Gastroesophageal sphincter (tissue), 3 donors: ENCODE data around the gene CLASP2.

ENCODE experiments used
- CTCF ChIP-seq, 4 experiments: fragments of 200-600 bp in 2 of 4; fragments of 450-650 bp in 2 of 4; sonication (generic) in 1 of 4; IDR thresholded peaks; one replicate each; pipeline ENCODE4 v1.5.1; 2017 to 2019; ENCODE audit warnings: antibody characterized with exemption in 4 of 4, mild to moderate bottlenecking in 2 of 4, moderate library complexity in 2 of 4
- POLR2A ChIP-seq, 2 donors: fragments of 450-650 bp; IDR thresholded peaks; one replicate each; pipeline ENCODE4 v1.6.1; 2017; ENCODE audit warnings: antibody characterized with exemption in 2 of 2, mild to moderate bottlenecking in 2 of 2, moderate library complexity in 1 of 2
- POLR2AphosphoS5 ChIP-seq: sonication (generic); formaldehyde crosslinking; IDR thresholded peaks from one replicate; pipeline ENCODE4 v1.6.1; 2017; ENCODE audit warnings: antibody characterized with exemption

DNA sequence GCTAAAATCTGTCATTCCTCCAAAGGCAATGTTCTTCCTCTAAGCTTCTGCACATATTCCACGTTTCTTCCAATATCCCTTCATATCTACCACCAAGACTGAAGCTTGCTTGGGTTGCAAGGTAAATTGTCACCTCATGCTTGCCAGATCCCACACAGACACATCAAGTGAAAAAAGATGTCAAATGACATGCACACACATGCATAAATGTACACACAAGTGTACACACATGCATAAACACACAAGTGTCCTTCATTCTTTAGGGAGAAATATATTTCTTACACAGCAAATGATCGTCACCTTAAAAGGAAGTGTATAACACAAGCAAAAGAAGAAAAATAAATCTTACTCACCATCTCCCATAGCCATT lies 59.4 kb downstream of the CLASP2 start:
- TF ChIP-seq CTCF (IDR thresholded peaks at IDR 0.05), result no peak
- TF ChIP-seq POLR2A (IDR thresholded peaks at IDR 0.05), result no peak
- TF ChIP-seq POLR2AphosphoS5, result no peak
